CD4-positive, alpha-beta T cell (primary cell): ENCODE data around the gene TP53. TPM values are rescaled to one million over a fixed set of nuclear protein-coding genes. Genes with fewer than 3 reads are reported as not detected.

Source experiments
- ATAC-seq: fragments of 200-7000 bp; cut with Tn5 transposase; one replicate; pipeline ENCODE4 v1.10.0; 2022; ENCODE audit warnings: mild to moderate bottlenecking; ENCODE audit not compliant: poor library complexity
- CTCF ChIA-PET: fragments of 350-600 bp; sonication (Branson Sonifier 250); formaldehyde crosslinking; loops from one replicate; lab custom pipeline; 2021; ENCODE audit warnings: antibody characterized with exemption, inconsistent platforms; lab: Charles Lee
- POLR2A ChIA-PET: fragments of 350-600 bp; sonication (Branson Sonifier 250); formaldehyde crosslinking; loops from one replicate; lab custom pipeline; 2021; ENCODE audit warnings: antibody characterized with exemption, inconsistent platforms; lab: Charles Lee
- DNase-seq, 14 experiments: peaks; one replicate each; pipeline ENCODE4 v3.0.0-alpha.2; 2013 to 2020; ENCODE audit warnings: mixed read lengths in 2 of 14
- H3K27ac ChIP-seq, 2 donors: one replicate each; pipeline versions ENCODE4 v1.5.1 to v1.7.0; 2013; ENCODE audit warnings: low read length in 2 of 2, low read depth in 1 of 2, mild to moderate bottlenecking in 1 of 2
- H3K27me3 ChIP-seq, 2 experiments: 1 replicate in 1 of 2; 2 replicates in 1 of 2; pipeline versions ENCODE4 v1.6.1 to v1.7.0; 2013; ENCODE audit warnings: low read length in 2 of 2, control low read depth in 1 of 2, mild to moderate bottlenecking in 1 of 2, moderate library complexity in 1 of 2; ENCODE audit not compliant: insufficient read depth in 2 of 2, control insufficient read depth in 1 of 2
- H3K36me3 ChIP-seq: one replicate; pipeline ENCODE4 v1.6.1; 2013; ENCODE audit warnings: low read length, control low read depth; ENCODE audit not compliant: insufficient read depth
- H3K4me1 ChIP-seq: one replicate; pipeline ENCODE4 v1.6.1; 2013; ENCODE audit warnings: low read length, control low read depth; ENCODE audit not compliant: insufficient read depth
- H3K4me3 ChIP-seq: one replicate; pipeline ENCODE4 v1.5.1; 2013; ENCODE audit warnings: mild to moderate bottlenecking, low read length, moderate library complexity
- H3K9me3 ChIP-seq, 2 experiments: 1 replicate in 1 of 2; 2 replicates in 1 of 2; pipeline versions ENCODE4 v1.6.1 to v1.7.0; 2013; ENCODE audit warnings: low read length in 2 of 2, mild to moderate bottlenecking in 2 of 2, control low read depth in 1 of 2, moderate library complexity in 1 of 2; ENCODE audit not compliant: control insufficient read depth in 1 of 2, insufficient read depth in 1 of 2
- H3K27ac Mint-ChIP-seq: one replicate; pipeline ENCODE4 v1.8.0; 2020; ENCODE audit warnings: mixed read lengths
- H3K27me3 Mint-ChIP-seq: one replicate; pipeline ENCODE4 v1.8.0; 2021; ENCODE audit warnings: mixed read lengths
- H3K36me3 Mint-ChIP-seq: one replicate; pipeline ENCODE4 v1.8.0; 2021; ENCODE audit warnings: low read depth, mixed read lengths
- H3K4me1 Mint-ChIP-seq: one replicate; pipeline ENCODE4 v1.8.0; 2021; ENCODE audit warnings: low read depth, mixed read lengths
- H3K4me3 Mint-ChIP-seq: one replicate; pipeline ENCODE4 v1.8.0; 2020; ENCODE audit warnings: mild to moderate bottlenecking, mixed read lengths
- H3K9me3 Mint-ChIP-seq: one replicate; pipeline ENCODE4 v1.8.0; 2020; ENCODE audit warnings: mixed read lengths
- intact Hi-C, 2 experiments: fragments of 100-400 bp; cut with DNase I in 1 of 2; cut with micrococcal nuclease in 1 of 2; formaldehyde crosslinking; loops; one replicate each; pipeline versions ENCODE4 v1.15.1 to v1.9.0; 2023 to 2025; cut with DNase I, micrococcal nuclease
- total RNA-seq, 174 experiments: library from RNA in 2 of 174; stranded (reverse) in 2 of 174; gene quantifications; one replicate each; pipeline ENCODE4 v1.2.3 and lab custom pipeline; 2021 to 2026
- TF ChIP-seq, protein P1 (sequence below): fragments of 200-600 bp; IDR thresholded peaks from one replicate; pipeline ENCODE4 v1.8.0; 2022; ENCODE audit warnings: antibody characterized with exemption, mild to moderate bottlenecking

TP53 gene
- total RNA-seq, 2 experiments from 2014 or later: 25.8 to 26.0 TPM

DNA sequence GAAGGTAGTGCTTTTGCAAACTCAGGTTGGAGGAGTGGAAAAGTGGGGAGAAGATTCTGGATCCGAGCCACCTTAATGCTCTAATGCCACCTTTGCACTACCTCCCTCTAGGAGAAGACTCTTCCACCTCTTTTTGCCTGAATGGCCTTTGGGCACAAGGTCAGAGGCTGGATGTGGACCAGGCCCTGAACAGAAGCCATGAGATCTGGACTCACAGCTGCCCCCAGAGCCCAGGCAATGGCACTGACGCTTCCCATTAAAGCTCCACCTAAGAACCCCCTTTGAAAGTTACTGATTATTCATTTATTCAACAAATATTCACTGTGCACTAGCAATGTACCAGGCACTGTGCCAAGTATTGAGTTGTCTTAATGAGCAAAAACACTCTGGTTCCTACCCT is 54.2 kb downstream of the TP53 start:
- H3K9me3 Mint-ChIP-seq: no peaks in the 10 kb centered on the region
- Histone ChIP-seq H3K4me1 (peaks cover 4% of the 10 kb centered on the region), H3K27me3 (no peaks in the 10 kb centered on the region), H3K9me3 (no peaks in the 10 kb centered on the region), H3K27ac (no peak overlapping the region), H3K36me3 (no peaks in the 10 kb centered on the region), H3K4me3 (no peak overlapping the region)
- no peaks in the 10 kb centered on the region for H3K27me3 Mint-ChIP-seq
- TF ChIP-seq, protein P1, sequence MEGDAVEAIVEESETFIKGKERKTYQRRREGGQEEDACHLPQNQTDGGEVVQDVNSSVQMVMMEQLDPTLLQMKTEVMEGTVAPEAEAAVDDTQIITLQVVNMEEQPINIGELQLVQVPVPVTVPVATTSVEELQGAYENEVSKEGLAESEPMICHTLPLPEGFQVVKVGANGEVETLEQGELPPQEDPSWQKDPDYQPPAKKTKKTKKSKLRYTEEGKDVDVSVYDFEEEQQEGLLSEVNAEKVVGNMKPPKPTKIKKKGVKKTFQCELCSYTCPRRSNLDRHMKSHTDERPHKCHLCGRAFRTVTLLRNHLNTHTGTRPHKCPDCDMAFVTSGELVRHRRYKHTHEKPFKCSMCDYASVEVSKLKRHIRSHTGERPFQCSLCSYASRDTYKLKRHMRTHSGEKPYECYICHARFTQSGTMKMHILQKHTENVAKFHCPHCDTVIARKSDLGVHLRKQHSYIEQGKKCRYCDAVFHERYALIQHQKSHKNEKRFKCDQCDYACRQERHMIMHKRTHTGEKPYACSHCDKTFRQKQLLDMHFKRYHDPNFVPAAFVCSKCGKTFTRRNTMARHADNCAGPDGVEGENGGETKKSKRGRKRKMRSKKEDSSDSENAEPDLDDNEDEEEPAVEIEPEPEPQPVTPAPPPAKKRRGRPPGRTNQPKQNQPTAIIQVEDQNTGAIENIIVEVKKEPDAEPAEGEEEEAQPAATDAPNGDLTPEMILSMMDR: no peak
- CTCF ChIA-PET: interaction anchor here (0.8 to 2.4 kb wide), 5 partner anchors 15 to 57 kb away, joined by 3 to 24 read pairs (median 5); partner anchors contain the start of genes ATP1B2, FXR2, TP53 and WRAP53
- intact Hi-C loops: loop anchor here (2.0 to 5.0 kb wide), 2 partner anchors 54 kb away; partner anchors contain the start of genes TP53 (in 2 of the 2) and WRAP53 (in 1 of the 2)
- POLR2A ChIA-PET: interaction anchor here (1.3 to 2.0 kb wide), 2 partner anchors 18 to 54 kb away, joined by 5 to 19 read pairs; partner anchors contain the start of genes FXR2, TP53 and WRAP53
- no peak overlapping the region for H3K4me3 Mint-ChIP-seq
- no peak overlapping the region for H3K27ac Mint-ChIP-seq
- DNase-seq (no peak), ATAC-seq (no peak)
- no peaks in the 10 kb centered on the region for H3K36me3 Mint-ChIP-seq
- H3K4me1 Mint-ChIP-seq: no peaks in the 10 kb centered on the region

DNA sequence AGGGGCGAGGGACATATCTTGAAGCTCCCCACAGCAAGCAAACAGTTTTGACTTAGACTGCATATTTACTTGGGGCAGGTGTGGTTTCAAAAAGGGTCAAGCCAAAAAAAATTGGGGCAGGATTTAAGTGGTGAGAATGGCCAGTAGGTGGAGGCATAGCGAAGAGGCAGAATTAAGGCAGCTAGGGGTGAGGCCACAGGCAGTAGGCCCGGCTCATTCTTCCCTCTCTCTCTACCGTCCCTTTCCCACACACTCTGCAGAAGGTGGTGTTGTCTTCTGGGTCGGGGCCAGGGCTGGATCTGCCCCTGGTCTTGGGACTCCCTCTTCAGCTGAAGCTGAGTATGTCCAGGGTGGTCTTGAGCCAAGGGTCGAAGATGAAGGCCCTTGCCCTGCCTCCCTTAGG is 54.8 kb downstream of the TP53 start:
- Histone ChIP-seq H3K27me3 (no peaks in the 10 kb centered on the region), H3K9me3 (no peaks in the 10 kb centered on the region), H3K4me3 (no peak overlapping the region), H3K27ac (no peak overlapping the region), H3K4me1 (peaks cover 9% of the 10 kb centered on the region), H3K36me3 (no peaks in the 10 kb centered on the region)
- TF ChIP-seq, protein P1: no peak
- H3K4me3 Mint-ChIP-seq: peak overlapping the region; percentile 70
- intact Hi-C loops: loop anchor here (2.0 to 5.0 kb wide), 2 partner anchors 54 to 55 kb away; partner anchors contain the start of genes TP53 (in 2 of the 2) and WRAP53 (in 1 of the 2)
- CTCF ChIA-PET: interaction anchor here (0.7 to 2.4 kb wide), 6 partner anchors 15 to 58 kb away, joined by 3 to 24 read pairs (median 4); partner anchors contain the start of genes ATP1B2, FXR2, TP53 and WRAP53
- no peak overlapping the region for H3K27ac Mint-ChIP-seq
- H3K4me1 Mint-ChIP-seq: peaks cover 6% of the 10 kb centered on the region
- H3K36me3 Mint-ChIP-seq: peaks cover 4% of the 10 kb centered on the region
- peak in 5 of 14 experiments; percentile 8 to 69 (median 42) for DNase-seq
- no peaks in the 10 kb centered on the region for H3K9me3 Mint-ChIP-seq
- H3K27me3 Mint-ChIP-seq: no peaks in the 10 kb centered on the region
- no peak for ATAC-seq
- POLR2A ChIA-PET: interaction anchor here (0.6 to 2.0 kb wide), 3 partner anchors 17 to 556 kb away, joined by 3 to 19 read pairs (median 5); partner anchors contain the start of genes FXR2, TP53 and WRAP53

DNA sequence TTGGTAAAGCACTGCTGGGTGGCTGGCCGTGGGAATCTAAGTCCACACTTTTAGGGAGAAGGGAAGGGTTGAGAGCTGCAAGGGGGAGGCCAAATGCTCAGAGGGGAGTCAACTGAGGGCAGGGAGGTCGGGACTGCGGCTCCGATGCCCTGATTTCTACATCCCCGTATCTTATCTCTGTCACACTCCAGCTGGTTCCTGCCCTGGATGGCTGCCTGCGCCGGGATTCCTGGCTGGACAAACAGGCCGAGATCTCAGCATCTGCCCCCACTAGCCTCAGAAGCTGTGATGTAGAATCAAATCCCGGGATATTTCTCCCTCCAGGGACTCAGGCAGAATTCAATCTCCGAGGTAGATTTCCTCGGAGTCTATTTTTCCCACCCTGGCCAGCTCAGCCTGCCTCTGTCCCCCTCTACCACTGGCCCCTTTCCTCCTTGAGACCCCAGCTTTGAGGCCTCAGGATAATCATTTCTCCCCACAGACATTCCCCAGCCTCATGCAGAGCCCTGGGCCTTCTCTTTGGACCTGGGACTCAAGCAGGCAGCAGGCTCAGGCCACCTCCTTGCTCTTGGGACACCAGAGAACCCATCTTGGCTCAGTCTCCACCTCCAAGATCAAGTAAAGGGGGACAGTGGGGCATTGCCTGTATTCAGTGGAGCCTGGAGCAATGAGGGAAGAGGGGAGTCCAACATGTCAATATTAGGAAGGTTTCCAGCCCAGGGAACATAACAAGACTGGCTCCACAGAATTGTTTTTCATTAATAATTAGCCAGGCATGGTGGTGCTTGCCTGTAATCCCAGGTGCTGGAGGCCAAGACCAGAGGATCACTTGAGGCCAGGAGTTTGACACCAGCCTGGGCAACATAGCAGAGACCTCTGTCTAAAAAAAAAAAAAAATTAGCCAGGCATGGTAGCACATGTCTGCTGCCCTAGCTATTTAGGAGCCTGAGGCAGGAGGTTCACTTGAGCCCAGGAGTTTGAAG is 55.6 kb downstream of the TP53 start:
- no peak overlapping the region for H3K27ac Mint-ChIP-seq
- Histone ChIP-seq H3K27ac (no peak overlapping the region), H3K27me3 (no peaks in the 10 kb centered on the region), H3K4me1 (peaks cover 15% of the 10 kb centered on the region), H3K9me3 (no peaks in the 10 kb centered on the region), H3K36me3 (no peaks in the 10 kb centered on the region), H3K4me3 (no peak overlapping the region)
- no peaks in the 10 kb centered on the region for H3K9me3 Mint-ChIP-seq
- H3K4me1 Mint-ChIP-seq: peaks cover 14% of the 10 kb centered on the region
- TF ChIP-seq, protein P1: no peak
- ATAC-seq: no peak
- H3K36me3 Mint-ChIP-seq: peaks cover 12% of the 10 kb centered on the region
- CTCF ChIA-PET: interaction anchor here (0.7 to 2.4 kb wide), 5 partner anchors 17 to 58 kb away, joined by 3 to 24 read pairs (median 5); partner anchors contain the start of genes ATP1B2, FXR2, TP53 and WRAP53
- no peak overlapping the region for H3K4me3 Mint-ChIP-seq
- POLR2A ChIA-PET: interaction anchor here (1.3 to 2.0 kb wide), 4 partner anchors 17 to 56 kb away, joined by 5 to 19 read pairs (median 8); partner anchors contain the start of genes FXR2, TP53 and WRAP53
- DNase-seq: no peak
- intact Hi-C loops: loop anchor here (2.0 to 5.0 kb wide), 2 partner anchors 55 to 56 kb away; partner anchors contain the start of genes TP53 (in 2 of the 2) and WRAP53 (in 1 of the 2)
- no peaks in the 10 kb centered on the region for H3K27me3 Mint-ChIP-seq
